ENCODE measurements around the gene PNMA6A. TPM values are rescaled to one million over a fixed set of nuclear protein-coding genes. Genes with fewer than 3 reads are reported as not detected.
"Not testable (repeated sequence)": the region's sequence is repeated elsewhere in the genome, so short reads cannot be mapped to it uniquely, and the experiment has no call there.

PNMA6A gene
- 1 to 10 TPM; 1.2 to 1.6 TPM for total RNA-seq

DNA sequence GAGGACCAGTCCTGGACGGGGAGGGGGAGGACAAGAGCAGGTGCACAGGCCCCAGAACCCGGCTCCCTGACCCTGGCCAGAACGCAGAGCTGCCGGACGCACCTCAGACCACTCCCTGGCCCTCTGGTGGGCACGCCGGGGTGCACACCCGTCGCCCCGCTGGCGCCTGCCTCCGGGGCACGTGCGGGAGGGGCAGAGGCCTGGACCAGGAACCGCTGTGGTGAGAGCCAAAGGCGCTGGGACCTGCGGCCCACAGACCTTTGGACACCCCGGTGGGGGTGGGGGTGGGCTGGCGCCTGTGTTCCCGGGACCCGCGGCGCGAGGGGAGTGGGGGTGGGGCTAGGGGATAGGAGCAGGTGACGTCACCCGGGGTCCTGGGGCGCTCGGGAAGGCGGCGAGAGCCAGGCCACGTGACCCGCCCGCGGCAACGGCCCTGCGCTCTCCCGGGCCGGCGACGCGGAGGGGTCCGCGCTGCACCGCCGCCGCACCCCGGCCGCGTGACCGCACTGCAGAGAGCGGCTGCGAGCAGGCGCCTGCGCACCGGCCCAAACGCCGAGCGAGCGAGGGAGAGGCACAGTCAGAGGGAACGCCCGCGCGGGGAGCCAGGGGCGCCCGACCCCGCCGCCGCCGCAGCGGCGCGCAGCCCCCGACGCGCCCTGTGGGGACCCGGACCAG, at the start of gene PNMA6A:
TSS of gene PNMA6A (plus strand) at position 546 of the 675 bp plus-strand sequence. CDS start 609 bp downstream, outside the sequence.
- CTCF ChIA-PET, POLR2A ChIA-PET: not testable (repeated sequence)

DNA sequence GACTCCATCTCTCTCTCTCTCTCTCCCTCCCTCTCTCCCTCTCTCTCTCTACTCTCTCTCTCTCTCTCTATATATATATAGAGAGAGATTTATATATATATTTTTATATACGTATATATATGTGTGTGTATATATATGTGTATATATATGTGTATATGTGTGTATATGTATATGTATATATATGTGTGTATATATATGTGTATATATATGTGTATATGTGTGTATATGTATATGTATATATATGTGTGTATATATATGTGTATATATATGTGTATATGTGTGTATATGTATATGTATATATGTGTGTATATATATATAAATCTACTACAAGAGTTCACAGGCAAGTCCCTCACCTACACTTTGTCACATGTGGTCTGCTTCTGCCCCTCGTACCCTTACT, 45.8 kb upstream of the PNMA6A start:
- POLR2A ChIA-PET, CTCF ChIA-PET: not testable (repeated sequence)

DNA sequence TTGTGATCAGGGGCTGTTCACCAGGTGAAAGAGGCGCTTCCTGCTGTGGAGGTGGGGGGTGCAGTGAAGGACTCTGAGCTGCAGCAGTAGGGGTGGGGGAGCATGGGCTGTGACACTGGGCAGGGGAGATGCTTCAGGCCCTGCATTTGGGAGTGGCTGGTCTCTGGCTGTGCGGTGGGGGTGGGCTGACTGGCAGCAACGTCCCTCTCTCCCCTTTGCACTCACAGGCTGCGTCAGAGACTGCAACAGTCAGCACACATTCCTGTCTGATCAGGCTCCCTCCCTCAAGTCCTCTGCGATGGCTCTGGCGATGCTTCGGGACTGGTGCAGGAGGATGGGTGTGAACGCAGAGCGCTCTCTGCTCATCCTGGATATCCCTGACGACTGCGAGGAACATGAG, 43.8 kb upstream of the PNMA6A start:
- CTCF ChIA-PET, POLR2A ChIA-PET: not testable (repeated sequence)

DNA sequence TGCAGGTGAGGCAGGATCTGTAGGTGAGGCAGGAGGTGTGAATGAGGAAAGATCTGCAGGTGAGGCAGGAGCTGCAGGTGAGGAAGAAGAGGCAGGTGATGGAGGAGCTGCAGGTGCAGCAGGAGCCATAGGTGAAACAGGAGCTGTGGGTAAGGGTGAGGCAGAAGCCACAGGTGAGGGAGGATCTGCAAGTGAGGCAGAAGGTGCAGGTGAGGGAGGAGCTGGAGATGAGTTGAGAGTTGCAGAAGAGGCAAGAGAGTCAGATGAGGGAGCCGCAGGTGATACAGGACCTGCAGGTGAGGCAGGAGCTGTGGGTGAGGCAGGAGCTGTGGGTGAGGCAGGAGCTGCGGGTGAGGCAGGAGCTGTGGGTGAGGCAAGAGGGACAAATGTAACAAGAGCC, 43.1 kb upstream of the PNMA6A start:
- ChIA-PET POLR2A (no interaction called here), CTCF (no interaction called here)

DNA sequence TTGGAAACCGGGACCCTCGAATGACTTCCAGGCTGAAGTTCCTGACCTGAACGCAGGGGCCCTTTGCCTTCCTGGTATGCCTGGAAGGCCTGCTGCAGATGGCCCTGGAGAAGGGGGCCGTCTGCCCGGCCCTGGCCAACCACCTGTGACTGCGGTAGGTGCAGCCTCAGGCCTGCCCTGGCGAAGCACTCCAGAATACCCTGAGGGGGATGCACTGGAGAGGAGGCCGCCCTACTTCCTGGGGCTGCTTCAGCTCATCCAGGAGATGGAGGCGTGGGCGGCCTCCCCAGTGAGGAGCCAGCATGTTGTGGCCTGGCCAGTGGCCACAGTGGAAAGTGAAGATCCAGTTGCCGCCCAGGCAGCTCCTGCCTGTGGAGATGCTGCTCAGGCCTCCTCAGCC, 42.4 kb upstream of the PNMA6A start:
- POLR2A ChIA-PET: no interaction called here
- CTCF ChIA-PET: no interaction called here

DNA sequence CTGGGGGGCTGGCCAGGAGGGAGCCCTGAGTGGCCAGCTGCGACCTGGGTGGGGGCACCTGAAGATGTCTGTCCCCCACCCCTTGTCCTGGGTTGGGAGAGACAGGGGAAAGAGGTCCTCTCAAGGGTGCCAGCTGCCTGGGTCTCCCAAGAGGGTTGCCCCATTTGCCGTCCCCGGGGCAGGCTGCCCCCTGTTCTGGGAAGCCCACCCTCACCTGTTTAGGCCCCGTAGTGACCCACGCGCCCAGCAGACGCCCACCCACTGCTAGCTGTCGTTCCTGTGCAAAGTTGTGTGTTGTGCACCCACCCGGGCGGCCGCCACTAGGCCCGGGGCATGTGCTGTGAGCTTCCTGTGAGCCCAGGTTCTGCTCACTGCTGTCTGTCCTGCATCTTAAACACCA, 41.5 kb upstream of the PNMA6A start:
- ChIA-PET POLR2A (no interaction called here), CTCF (no interaction called here)

DNA sequence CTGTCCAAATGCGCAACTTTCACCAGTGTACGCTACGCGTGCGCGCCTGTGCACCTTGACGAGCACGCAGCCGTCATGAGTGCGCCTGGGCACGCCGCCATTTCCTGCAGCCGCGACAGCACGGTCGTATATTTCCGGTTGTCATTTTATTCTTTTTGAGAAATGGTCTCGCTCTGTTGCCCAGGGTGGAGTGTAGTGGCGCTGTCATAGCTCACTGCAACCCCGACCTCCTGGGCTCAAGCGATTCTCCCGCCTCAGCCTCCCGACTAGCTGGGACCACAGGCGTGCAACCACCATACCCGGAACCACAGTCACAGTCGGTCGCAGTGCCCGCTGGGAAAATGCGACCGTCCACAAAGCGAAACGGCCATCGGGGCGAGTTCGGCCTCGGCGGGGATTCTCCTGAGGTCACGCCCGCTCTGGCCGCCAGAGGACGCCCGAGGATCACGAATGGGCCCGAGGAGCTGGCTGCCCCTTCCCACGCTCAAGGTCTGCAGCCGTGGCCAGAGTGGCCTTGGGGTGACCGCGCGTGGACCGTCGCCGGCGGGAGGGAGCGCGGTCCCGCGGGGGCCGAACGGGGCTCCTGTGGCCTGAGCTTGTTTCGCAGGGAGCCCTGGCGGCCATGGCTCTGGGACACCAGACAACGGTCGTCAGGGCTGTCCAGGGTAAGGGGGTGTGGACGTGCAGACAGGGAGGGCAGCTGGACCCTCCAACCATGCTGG, 39.7 kb upstream of the PNMA6A start:
- POLR2A ChIA-PET: interaction anchor here (0.8 kb wide), 1 partner anchor 475 kb away, joined by 3 read pairs; no protein-coding TSS in a partner anchor
- CTCF ChIA-PET: interaction anchor here (0.9 to 1.9 kb wide), 8 partner anchors 12 to 634 kb away, joined by 3 to 11 read pairs (median 4); no protein-coding TSS in a partner anchor

DNA sequence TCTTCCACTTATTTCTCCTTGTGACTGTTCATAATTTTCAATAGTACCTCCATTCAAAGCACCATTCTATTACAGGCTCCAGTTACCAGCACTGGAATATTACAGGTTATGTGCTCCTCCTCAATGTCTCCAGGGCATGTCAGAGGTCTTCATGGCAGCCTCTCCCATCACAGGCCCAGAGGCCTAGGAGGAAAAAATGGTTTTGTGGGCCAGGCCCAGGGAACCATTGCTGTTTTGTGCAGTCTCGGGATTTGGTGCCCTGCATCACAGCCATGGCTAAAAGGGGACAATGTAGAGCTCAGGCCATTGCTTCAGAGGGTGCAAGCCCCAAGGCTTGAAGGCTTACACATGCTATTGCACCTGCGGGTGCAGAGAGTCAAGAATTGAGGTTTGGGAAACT, 23.2 kb upstream of the PNMA6A start:
- ChIA-PET POLR2A (no interaction called here), CTCF (no interaction called here)

DNA sequence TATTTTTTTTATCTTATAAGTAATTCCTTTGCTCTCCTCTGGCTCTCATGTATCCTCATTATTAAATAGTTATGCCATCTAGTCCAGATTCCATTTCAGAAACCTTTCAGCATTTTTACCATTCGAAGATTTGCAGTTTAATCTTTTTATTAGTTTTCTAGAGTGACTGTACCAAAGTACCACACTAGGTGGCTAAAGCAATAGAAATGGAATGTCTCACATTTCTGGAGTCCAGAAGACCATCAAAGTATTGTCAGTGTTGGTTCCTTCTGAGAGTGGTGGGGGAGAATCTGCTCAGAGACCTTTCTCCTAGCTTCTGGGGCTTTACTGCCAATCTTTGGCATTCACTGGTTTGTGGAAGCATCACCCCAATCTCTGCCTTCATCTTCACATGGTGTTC, 19.7 kb upstream of the PNMA6A start:
- CTCF ChIA-PET: no interaction called here
- POLR2A ChIA-PET: no interaction called here

DNA sequence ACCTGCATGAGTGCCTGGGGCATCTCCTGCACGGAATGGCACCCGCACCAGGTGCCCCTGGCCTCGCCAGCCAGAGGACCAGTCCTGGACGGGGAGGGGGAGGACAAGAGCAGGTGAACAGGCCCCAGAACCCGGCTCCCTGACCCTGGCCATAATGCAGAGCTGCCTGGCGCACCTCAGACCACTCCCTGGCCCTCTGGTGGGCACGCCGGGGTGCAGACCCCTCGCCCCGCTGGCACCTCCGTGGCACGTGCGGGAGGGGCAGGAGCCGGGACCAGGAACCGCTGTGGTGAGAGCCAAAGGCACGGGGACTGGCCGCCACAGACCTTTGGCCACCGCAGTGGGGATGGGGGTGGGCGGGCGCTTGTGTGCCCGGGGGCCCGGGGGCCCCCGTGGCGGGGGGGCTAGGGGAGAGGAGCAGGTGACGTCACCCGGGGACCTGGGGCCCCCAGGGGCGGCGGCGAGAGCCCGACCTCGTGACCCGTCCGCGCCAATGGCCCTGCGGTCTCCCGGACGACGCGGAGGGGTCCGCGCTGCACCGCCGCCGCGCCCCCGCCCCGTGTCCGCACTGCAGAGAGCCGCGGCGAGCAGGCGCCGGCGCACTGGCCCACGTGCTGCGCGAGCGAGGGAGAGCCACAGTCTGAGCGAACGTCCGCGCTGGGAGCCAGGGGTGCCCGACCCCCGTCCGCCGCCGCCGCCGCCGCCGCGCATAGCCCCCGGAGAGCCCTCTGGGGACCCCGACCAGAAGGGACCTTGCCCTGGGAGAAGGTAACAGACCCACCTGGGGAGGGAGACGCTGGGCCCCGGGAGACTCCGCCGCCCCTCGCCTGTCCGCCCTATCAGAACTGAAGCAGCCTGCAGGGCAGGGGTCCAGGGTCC, 16.1 kb upstream of the PNMA6A start, which contains the start of gene PNMA3:
TSS of gene PNMA3 (plus strand) at position 600 of the 879 bp plus-strand sequence. CDS start 586 bp downstream, outside the sequence.
- ChIA-PET CTCF (no interaction called here), POLR2A (no interaction called here)

DNA sequence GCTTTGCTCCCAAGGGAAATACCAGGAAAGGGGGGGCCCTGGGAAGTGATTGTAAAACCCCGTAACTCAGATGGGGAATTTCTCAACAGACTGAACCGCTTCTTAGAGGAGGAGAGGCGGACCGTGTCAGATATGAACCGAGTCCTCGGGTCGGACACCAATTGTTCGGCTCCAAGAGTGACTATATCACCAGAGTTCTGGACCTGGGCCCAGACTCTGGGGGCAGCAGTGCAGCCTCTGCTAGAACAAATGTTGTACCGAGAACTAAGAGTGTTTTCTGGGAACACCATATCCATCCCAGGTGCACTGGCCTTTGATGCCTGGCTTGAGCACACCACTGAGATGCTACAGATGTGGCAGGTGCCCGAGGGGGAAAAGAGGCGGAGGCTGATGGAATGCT, 15.0 kb upstream of the PNMA6A start:
- POLR2A ChIA-PET: no interaction called here

DNA sequence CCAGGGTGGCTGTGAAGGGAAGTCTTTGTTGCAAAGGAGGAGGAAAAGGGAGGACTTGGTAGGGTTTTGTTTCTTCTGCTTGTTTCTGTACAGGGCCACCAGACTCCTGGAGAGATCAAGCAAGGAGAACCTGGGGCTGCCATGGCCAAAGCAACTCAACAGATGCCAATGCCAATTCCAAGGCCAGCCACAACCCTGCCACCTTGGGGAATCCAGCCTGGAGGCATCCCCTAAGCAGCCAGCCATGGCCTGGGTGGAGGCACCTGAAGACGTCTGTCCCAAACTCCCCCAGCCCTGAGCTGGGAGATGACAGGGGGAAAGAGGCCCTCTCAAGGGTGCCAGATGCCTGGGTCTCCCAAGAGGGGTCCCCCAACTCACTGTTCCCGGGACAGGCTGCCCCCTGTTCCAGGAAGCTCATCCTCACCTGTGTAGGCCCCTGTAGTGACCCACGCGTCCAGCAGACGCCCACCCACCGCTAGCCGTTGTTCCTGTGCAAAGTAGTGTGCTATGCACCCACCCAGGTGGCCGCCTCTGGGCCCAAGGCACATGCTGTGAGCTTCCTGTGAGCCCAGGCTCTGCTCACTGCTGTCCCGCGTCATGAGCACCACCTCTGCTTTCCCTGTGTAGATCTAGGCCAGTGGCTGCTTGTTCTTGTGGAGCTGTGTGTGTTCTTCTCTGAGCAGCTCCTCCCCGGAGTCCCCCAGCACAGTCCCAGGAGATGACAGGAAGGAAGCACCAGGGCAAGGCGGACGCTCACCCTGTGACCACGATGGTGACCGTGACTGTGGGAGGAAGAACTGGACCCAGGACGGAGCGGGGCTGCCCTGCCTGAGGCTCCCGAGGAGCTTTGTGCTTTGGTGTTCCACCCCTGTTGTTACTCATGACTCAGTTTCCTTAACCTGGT, 12.8 kb upstream of the PNMA6A start:
- ChIA-PET POLR2A (no interaction called here), CTCF (no interaction called here)

More for the DNA sequence above, 15.0 kb upstream of the PNMA6A start:
- CTCF ChIA-PET: no interaction called here

DNA sequence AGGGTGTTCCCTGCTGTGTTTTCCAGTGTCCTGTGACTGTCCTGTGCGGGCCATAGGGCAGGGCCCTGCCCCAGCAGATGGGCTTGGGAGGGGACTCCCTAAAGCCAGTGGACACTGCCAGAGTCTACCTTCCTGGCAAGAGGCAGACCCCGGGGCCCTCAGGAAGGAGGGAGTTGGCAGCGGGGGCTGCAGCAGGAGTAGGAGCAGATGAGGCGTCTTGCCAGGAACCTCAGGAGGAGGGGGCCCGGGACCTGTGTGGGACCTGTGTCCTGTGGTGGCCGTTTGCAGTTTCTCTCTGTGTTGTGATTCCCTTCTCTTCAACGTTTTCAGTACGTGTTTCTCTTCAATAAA, 12.2 kb upstream of the PNMA6A start:
- ChIA-PET POLR2A (no interaction called here), CTCF (no interaction called here)

DNA sequence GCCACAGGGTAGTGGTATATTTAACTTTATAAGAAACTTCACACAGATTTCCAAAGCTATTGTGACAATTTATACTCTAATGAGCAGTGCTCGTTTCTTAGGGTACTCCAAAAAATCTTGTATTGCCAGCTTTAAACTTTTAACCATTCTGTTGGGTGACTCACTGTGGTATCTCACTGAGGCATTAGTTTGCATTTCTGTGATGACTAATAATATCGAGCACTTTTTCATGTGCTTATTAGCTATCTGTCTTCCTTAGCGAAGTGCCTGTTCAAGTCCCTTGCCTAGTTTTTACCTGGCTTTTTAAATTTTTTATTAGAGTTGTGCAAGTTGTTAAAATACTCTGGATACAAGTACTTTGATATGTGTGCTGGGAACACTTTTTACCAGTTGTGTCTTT, 10.5 kb upstream of the PNMA6A start:
- POLR2A ChIA-PET: no interaction called here

DNA sequence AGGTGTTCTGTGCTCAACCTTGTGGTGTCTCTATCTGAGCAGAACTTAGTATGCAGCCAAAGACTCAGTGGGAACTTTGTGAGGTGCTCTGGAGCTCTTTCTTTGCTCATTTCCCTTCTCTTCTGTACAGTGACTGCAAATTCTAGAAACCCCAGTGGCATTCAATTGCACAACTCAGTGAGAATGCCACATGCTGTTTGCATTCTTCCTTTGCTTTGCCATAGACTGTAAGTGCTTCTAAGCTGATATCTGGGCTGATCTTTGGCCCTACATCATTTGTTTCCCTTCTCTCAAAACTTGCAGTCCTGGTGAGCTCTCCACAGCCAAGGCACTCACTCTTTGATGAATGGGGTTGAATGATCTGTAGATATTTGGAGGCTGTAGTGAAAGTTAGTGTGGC, 8.9 kb upstream of the PNMA6A start:
- CTCF ChIA-PET: no interaction called here
- POLR2A ChIA-PET: no interaction called here

More for the DNA sequence above, 10.5 kb upstream of the PNMA6A start:
- CTCF ChIA-PET: interaction anchor here (1.1 kb wide), 1 partner anchor 11 kb away, joined by 3 read pairs; no protein-coding TSS in a partner anchor

DNA sequence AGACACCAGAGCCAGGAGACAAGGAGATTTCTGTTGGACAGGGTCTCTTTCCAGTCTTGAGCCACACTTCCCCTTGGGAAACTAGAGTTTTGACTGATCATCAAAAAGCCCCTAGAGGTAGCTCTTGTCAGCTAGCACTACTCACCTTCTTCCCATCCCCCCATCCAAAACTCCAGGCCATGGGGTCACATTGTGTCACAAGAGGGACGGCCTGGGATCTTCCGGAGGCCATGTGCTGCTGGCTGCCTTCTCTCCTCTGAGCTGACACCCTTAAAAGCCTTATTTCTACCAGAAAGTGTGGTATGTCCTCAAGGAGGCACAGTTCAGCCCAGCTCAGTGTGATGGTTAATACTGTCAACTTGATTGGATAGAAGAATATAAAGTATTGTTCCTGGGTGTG, 8.2 kb upstream of the PNMA6A start:
- ChIA-PET CTCF (no interaction called here), POLR2A (no interaction called here)

DNA sequence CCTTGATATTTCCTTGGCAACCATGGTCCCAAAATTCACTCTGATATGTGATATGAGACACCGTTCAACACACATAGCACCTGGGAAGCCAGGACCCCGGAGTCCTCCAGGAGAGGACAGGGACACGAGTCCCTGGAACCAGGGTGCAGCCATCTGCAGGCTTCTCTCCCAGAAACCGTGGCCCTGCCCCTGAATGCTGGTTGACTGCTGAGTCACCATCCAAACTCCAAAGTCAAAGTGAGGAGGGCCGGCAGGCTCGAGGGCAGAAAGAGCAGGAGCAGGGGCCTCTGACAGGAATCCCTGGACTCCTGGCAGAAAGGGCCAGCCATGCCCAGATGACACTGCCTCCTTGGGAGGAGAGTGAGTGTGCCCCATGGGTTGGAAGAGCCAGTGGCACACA, 6.9 kb upstream of the PNMA6A start:
- CTCF ChIA-PET: no interaction called here
- POLR2A ChIA-PET: no interaction called here

DNA sequence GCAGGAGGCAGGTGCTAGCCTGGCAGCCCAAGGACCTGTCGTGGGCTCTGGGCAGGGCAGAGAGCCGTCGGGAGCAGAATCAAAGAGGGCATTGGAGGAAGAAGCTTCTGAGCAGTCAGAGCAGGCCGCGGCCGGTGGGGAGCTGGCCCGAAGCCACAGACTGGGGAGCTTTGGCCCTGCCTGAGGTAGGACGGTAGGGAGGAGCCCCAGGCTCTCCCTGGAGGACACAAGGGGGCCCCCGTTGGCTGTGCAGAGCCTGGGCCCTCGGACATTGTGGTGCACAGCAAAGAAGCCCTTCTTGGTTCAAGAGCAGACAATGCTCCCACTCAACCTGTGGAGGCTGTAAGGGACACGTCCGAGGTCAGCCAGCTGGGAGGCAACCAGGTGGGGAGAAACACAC, 5.9 kb upstream of the PNMA6A start:
- POLR2A ChIA-PET, CTCF ChIA-PET: not testable (repeated sequence)

DNA sequence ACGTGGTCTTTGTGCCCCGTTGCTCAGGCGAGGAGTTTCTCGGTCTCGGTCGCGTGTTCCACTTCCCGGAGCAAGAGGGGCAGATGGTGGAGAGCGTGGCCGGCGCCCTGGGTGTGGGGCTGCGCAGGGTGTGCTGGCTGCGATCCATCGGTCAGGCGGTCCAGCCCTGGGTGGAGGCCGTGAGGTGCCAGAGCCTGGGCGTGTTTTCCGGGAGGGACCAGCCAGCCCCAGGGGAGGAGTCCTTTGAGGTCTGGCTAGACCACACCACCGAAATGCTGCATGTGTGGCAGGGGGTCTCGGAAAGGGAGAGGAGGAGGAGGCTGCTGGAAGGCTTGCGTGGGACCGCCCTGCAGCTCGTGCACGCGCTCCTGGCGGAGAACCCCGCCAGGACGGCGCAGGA, 1.1 kb downstream of the PNMA6A start:
- CTCF ChIA-PET, POLR2A ChIA-PET: not testable (repeated sequence)
